Dermis microvascular lymphatic vessel endothelial cell (primary cell): ENCODE data around the gene RNF167. TPM values are rescaled to one million over a fixed set of nuclear protein-coding genes. Genes with fewer than 3 reads are reported as not detected.

Experiments
- DNase-seq, 2 donors: peaks; one replicate each; pipeline versions ENCODE4 v3.0.0 to v3.0.0-alpha.2; 2010; ENCODE audit warnings: low read depth in 2 of 2
- total RNA-seq: library from RNA; depleted of rRNA; stranded (reverse); fragments of >200 nt; gene quantifications from 2 replicates; pipeline ENCODE4 v1.2.1, GENCODE V29; 2014

Gene RNF167
- total RNA-seq, 1 donor from 2014 or later = 12.5 TPM

DNA sequence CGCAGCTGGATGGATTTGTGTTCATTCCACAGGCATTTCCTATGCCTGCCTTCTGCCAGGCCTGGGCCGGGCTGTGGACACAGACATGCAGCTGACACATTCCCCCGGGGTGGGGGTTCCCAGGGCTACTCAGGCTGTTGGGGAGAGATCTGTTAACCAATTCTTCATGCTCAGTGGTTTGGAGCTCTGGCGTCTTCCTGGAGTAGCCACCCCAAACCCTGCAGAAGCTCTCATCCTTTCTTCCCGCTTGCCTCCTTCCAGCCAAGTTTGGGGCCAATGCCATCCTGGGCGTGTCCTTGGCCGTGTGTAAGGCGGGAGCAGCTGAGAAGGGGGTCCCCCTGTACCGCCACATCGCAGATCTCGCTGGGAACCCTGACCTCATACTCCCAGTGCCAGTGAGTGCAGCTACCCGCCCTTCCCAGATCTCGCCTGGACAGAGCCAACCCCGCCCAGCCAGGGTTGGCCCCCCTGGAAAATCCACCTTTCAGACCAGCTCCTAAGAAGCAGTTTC lies 13.4 kb downstream of the RNF167 start:
- peak in 1 of 2 donors; percentile 19 for DNase-seq

DNA sequence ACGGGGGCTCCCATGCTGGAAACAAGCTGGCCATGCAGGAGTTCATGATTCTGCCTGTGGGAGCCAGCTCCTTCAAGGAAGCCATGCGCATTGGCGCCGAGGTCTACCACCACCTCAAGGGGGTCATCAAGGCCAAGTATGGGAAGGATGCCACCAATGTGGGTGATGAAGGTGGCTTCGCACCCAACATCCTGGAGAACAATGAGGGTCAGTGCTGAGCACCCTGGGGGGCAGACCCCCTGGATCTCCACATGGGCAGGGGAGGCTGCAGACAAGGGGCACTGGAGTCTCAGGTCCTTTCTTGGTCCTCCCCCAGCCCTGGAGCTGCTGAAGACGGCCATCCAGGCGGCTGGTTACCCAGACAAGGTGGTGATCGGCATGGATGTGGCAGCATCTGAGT lies 15.0 kb downstream of the RNF167 start:
- DNase-seq = no peak

DNA sequence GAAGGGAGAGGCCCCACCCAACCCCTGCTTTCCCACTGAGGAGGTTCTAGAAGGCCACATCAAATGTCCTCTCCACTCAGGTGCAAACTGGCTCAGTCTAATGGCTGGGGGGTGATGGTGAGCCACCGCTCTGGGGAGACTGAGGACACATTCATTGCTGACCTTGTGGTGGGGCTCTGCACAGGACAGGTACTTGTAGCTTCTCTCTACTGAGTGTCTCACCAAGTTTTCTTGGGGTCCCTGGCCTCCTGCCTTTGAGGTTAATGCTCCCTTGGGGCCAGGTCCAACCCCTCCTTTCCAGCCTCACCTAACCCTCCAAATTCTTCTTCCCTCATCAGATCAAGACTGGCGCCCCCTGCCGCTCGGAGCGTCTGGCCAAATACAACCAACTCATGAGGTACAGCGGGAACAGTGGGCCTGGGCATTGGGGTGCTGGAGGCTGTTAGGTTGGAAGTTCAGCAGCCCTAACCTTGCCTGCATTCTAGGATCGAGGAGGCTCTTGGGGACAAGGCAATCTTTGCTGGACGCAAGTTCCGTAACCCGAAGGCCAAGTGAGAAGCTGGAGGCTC lies 16.5 kb downstream of the RNF167 start:
- peak in 1 of 2 donors; percentile 34 for DNase-seq

DNA sequence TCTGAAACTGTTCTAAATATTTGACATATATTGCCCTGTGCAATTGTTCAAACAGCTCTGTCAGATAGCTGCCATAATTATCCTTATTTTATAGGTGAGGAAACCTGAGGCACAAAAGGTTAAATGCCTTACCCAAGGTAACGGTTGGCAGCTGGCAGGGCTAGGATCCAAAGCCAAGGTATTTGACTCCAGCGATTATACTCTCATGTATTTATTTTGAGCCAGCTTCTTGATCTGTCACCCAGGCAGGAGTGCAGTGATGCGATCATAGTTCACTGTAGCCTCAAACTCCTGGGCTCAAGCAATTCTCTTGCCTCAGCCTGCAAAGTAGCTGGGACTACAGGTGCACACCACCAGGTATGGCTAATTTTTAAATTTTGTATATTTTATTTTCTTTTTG lies 18.0 kb downstream of the RNF167 start:
- no peak for DNase-seq

DNA sequence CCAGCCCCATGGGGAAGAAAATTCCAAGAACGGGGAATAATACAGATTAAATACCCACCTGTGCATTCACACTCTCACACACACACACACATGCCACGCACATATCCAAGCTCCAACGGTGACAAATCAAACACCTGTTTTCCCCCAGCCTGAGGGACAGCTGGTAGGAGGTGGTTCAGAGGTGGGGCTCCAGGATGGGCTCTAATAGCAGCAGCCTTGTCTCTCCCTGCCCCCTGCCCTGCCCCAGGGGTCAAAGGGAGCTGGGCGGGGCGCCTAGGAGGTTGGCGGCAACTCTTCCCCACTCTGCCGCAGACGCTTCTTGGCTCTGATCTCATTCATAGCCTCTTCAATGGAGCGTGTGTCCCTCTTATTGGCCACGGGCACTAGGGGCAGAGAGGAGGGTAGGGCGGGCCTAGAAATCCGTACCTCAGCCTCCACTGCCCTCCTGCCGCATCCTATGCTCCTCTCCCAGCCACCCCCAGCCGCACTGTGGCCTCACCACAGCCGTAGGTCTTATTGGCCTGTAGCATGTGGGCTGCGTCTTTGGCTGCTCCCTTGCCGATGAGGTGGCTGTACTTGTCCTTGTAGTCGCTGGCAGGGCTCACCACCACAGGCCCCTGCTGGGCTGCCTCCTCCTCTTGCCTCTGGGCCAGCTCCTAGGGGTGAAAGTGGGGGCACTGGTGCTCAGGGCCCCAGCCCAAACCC lies 19.3 kb downstream of the RNF167 start:
- no peak for DNase-seq

DNA sequence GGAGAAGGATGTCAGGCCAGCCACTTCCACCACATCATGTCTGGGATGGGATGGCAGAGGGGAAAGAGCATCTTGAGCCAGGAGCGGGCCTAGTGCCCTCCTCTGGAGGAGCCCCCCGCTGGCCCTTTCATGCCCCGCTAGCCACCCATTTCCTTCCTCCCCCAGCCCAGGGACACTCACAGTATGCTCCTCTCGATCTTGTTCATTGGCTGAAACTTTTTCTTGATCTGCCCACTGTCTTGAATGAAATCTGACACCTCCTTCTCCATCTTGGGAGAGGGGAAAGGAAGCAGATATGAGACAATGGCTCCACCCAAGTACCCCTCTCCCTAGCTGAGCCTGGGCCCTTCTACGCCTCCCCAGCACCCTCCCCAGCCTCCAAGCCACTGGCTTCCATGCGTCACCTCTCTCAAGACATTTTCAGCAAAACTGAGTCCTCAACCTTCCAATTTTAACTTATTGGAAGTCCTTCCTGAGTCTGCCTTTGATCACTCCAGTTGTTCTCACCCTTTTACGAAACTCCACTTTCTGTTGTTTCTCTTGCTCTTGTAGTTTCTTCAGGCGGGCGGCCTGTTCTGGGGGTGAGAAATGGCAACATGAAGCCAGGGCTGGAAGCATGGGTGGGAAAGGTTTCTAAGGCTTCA lies 20.3 kb downstream of the RNF167 start:
- DNase-seq = no peak

DNA sequence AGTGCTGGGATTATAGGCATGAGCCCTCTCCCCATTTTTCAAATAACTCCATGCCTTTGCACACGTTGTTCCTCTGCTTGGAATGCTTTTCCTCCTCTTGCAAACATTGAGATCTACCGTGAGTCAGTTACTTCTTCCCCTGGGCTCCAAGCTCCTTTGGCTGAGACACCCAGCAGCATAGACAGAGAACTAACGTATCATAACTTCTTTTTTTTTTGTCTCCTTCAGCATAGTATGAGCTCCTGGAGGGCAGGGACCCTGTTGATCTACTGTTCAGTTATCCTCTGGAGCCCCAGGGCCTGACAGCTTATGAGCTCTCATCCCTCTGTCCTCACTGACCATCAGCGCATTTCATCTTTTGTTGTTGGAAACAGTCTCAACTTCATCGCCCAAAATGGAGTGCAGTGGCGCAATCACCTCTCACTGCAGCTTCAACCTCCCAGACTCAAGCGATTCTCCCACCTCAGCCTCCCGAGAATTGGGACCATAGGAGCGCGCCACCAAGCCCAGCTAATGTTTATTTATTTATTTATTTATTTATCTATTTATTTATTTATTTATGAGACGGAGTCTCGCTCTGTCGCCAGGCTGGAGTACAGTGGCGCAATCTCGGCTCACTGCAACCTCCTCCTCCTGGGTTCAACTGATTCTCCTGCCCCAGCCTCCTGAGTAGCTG lies 25.4 kb downstream of the RNF167 start:
- DNase-seq = no peak

DNA sequence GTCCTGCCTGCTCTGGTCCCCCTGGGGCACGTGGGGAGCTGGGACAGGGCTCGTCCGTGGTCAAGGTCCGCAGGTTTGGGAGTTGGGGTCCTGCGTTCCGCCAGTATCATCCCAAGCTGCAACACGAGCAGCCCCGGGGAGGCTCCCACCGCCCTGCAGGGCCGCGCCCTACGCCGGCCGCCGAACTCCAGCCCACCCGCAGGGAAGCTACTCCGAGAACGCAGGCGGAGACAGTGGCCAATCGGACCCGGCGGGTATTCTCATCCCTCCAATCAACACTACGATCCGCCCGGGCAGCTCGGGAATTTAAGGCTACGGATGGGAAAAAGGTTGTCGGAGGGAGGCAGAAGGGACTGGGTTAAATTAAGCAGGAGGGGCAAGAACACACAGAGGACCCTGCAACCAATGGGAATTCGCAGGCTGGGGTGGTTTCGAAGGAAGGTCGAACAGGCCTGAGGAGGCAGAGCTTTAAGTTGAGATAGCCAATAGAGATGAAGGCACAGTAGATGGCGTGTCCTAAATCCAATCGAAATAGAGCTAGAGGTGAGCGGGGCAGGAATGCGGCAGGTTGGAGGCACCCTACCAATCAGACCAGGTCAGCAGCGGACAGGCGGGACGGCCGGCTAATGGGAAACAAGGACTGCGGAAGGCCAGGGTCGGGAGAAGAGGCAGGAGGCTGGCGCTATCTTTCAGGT lies 26.9 kb downstream of the RNF167 start:
- peak; percentile 100 for DNase-seq

DNA sequence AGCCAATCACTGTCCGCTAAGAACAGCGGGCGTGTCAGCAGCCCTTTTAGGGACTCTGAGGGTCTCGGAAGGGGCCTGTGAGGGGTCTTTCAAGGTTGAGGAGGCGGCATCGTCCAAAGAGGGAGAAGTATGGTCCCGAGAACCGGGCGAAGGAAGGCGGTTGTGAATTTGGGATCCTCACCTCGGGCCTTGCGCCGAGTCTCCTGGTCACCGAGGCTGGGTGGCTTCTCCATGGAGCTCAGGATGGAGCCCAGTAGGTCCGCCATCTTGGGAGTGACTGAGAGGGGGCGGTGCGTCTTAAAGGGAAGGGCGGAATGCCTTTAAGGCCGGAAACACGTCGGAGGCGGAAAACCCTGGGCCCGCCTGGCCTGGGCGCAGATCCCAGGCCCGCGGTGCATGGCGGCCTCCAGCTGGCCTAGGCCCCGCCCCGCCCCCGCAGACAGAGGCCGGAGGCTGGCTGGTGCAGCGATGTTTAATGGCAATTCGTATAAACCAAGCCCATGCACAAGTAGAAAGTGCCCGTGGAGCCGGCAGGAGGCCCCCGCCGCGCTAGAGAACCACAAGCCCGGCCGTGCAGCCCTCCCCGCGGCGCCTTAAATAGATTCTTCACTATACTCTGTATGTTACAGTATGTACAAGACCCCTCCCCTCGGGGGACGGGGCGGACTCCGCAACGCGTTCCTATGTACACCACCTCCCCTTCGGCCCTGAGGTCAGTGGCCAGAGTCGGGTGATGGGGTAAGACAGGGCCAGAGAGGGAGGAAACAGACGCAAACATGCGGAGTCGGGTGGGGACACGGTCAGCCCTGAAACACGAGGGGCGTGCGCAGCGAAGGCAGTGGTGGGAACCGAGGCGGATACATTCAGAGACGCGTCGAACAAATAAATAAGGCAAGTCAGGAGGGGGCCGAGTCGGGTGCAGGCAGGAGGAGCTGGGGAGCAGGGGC lies 27.7 kb downstream of the RNF167 start, which contains the start of gene SPAG7:
Gene SPAG7 (minus strand): TSS at position 279 of the 947 bp plus-strand sequence. CDS start 13 bp downstream, at position 266.
- DNase-seq = peak; percentile 96 to 99

DNA sequence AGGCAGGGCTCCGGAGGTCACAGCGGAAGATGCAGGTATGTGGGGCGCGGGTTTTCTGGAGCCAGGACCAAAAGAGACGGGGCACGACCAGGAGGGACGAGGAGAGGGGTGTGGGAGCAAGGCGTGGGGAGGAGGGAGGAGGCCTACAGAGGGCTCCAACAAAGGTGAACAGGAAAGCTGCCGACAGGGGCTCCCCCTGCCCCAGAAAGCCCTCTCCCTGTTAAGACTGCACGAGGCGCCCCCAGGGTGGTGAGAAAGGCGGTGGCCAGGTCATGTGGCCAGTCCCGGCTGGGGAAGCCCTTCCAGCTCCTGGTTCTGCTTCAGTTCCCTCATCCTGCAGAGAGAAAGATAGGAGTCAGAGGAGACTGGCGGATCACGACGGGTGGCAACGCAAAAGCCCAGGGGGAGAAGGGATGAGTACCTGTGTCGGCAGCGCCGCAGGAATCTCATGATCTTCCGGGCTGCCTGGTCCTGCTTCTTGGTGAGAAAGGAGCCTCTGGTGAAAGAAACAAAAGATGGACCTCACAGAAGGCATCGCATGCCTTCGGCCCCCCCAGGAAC lies 28.5 kb downstream of the RNF167 start:
- peak in 1 of 2 donors; percentile 16 for DNase-seq

DNA sequence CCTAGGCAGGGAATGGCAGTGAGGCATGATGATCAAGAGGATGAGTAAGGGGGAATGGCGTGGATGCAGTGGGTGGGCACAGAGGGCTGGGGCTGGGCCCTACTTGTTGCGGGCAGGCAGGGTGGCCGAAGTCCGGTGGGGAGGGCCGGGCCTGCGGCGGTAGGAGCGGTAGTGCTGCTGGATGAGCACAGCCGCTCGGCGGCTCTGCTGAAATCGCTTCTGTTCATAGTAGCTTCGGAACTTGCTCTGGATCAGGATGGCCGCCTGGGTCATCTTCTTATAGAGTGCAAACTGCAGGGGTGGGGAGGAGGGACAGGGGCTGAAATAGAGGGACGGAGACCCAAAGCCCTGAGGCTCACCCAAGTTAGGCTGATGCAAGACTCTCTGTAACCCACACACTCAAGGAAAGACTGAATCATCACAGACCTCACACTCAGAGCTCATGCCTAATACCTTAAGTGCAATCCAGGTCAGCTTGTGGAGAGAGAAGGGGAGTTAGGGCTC lies 29.0 kb downstream of the RNF167 start:
- peak in 1 of 2 donors; percentile 21 for DNase-seq

DNA sequence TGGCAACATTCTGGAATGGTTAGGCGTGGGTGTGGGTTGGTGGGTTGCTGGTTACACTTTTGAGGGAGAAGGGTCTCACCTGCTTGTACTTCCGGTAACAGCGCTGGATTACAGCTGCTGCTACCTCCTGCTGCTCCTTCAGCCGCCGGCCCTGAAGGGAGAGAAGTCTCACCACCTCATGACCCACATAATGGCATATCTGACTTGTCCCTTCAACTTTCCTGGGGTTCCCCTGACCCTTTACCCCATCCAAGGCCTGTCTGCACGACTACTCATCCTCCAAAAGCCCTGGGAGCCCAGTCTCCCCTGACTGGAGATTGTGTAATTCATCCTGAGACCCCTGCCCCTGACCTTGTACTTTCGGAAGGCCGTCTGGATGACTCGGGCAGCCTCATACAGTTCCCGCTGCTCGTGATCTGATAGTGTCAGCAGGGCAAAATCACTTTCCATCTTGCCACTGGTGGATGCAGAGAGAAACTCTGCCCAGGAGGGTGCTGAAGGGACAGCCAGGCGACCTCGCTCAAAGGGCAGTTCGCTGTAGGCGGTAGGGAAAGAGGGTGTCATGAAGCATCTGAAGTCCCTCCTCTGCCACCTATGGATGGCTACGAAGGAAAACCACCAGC lies 29.6 kb downstream of the RNF167 start:
- no peak for DNase-seq

DNA sequence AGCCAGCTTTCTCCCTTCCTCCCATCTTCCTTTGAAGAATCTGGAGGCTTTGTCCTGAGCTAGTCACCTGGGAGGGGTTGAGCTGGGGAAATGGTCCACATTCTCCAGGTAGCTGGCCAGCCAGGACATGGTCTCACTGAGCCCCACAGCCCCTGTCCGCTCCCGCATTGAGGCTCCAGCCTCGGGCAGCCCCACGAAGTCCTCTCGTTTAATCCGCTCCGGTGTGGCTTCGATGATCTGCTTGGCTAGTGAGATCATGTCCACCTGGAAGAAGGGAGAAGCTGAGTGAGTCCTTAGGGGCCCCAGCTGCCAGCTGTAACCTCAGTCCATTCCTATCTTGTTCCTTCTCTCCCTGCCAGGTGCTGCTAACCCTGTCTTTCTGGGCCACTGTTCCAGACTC lies 30.2 kb downstream of the RNF167 start:
- DNase-seq = no peak

DNA sequence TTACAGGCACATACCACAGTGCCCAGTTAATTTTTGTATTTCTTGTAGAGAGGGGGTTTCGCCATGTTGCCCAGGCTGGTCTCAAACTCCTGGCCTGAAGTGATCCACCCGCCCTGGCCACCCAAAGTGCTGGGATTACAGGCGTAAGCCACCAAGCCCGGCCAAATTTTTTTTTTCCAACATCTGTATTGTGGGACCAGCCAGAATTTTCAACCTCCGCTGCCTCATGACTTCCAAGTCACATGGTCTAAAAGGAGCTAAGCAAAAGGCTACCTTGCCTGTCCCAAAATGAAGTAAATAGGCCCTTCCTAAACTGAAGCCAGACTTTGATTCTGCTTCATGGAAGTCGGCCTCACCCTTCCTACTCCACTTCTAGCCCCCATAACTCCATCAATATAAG lies 31.8 kb downstream of the RNF167 start:
- DNase-seq = no peak

DNA sequence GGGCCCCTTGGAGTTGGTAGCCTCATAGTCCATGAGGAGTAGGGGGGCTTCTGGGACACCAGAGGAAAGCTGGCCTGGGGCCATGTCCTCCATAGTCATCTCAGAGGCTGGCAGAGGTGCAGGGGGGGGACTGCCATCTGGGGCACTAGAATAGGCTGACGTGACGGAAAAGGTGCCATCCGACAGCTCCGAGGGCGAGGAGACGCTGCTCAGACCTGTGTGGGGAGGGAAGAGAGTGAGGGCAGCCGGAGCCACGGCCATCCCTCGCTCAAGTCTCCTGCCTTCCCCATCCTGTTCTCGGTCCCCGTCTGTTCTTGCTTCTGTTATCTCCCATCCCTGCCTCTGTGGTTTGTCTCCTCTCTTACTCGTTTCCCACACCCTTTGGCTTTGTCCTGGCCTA lies 32.3 kb downstream of the RNF167 start:
- DNase-seq = no peak

DNA sequence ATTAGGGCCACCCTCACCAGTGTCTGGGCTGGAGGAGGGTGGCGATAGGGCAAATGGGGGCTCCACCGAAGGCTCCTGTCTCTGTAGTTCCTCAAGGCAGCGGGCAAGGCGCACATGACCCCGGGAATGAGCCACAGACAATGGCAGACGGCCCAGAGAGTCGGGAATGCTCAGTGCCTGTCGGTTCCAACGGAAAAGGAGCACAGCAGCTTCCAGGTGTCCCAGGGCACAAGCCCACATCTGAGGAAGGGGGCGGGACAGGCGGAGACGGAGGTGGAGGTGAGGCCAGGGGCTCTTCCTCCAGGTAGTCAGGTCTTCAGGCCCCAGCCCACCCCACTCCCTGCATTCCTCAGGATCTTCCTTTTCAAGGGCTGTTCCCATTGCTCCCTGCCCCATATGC lies 32.7 kb downstream of the RNF167 start:
- DNase-seq = no peak

DNA sequence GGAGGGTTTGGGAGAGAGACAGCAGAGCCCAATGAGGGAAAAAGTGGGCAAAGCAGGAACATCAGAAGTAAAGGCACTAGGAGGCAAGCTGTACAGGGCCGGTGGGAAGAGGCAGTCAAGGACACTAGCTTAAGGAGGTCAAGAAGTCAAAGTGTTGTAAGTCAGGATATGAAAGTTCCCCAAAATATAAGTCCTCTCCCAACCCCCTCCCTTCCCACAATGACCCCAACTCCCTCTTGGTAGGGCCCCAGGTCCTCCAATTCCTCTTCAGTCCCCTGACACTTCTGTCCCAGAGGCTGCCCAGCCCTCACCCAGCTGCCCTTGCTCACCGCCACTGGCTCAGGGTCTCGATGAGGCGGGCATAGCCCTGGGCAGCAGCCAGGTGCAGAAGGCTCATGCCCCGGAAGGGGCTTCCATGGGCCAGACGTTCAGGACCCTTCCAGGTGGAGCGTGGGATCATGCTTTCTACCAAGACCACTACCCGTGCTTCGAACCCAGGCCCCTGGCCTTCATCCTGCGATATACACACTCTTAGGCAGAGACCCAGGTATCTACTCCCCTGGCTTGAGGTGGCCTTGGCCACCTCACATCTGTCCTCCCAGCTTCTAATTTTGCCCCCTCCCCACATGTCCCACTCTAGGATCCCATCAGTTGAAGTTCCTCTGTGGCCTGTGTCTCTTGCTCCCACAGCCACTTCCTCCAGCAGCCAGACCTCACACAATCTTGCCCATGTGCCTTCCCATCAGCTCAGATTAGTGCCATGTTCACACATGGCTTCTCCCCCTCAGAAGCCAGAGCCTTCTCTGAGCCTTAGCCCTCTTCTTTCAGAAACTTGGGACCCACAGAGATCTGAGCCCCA lies 33.4 kb downstream of the RNF167 start:
- no peak for DNase-seq

DNA sequence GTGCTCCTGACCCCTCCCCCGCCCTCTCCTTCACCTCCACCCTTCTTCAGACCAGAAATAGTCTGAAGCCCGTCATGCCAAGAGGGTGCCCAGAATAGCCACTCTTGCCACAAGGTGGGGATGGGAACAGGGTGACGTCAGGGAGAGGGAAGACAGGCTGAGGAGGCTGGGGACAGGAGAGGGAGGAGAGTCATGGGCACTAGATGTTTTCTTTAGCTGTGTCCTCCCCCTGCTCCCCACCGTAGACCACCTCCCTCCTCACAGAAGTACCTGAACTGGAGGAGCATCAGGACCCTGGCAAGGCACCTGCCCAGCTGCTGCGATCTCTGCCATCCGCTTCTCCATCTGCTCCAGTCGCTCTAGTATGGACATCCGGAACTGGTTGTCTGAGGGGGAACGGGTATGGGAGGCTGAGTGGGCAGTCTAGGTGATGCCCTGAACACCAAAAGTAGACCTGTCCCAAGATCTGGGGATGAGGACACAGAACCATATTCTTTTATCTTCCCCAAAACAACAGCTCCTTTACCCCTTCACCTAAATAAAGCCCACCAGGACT lies 34.1 kb downstream of the RNF167 start:
- no peak for DNase-seq
